Lower lobe of right lung (tissue), 2 donors: Measurements from ENCODE around the gene PARN. TPM values are rescaled to one million over a fixed set of nuclear protein-coding genes. Genes with fewer than 3 reads are reported as not detected.
A peak's percentile ranks its signal among the peaks of the same experiment; 100 is the strongest.
"Not testable (repeated sequence)": the region's sequence is repeated elsewhere in the genome, so short reads cannot be mapped to it uniquely, and the experiment has no call there.

Experiments
- ATAC-seq, 2 donors: fragments of 200-7000 bp; cut with Tn5 transposase; one replicate each; pipeline ENCODE4 v1.9.1; 2020 to 2022; ENCODE audit warnings: mild to moderate bottlenecking in 2 of 2, moderate library complexity in 2 of 2
- DNase-seq: peaks from one replicate; pipeline ENCODE4 v3.0.0-alpha.2; 2020
- H3K27ac ChIP-seq: fragments of 200-600 bp; one replicate; pipeline ENCODE4 v1.8.0; 2022
- H3K27me3 ChIP-seq: fragments of 200-600 bp; one replicate; pipeline ENCODE4 v1.8.0; 2022; ENCODE audit warnings: low read depth
- H3K36me3 ChIP-seq: fragments of 200-600 bp; one replicate; pipeline ENCODE4 v1.8.0; 2022; ENCODE audit warnings: mild to moderate bottlenecking
- H3K4me1 ChIP-seq: fragments of 200-600 bp; one replicate; pipeline ENCODE4 v1.8.0; 2022
- H3K4me3 ChIP-seq: fragments of 200-600 bp; one replicate; pipeline ENCODE4 v1.8.0; 2022; ENCODE audit warnings: mild to moderate bottlenecking
- H3K9me3 ChIP-seq: fragments of 200-600 bp; one replicate; pipeline ENCODE4 v1.8.0; 2022
- CTCF ChIP-seq: fragments of 200-600 bp; IDR thresholded peaks from one replicate; pipeline ENCODE4 v1.8.0; 2022; ENCODE audit warnings: antibody characterized with exemption, mild to moderate bottlenecking
- intact Hi-C: fragments of 100-400 bp; cut with DNase I; formaldehyde crosslinking; loops from one replicate; pipeline ENCODE4 v1.11.0; 2022
- total RNA-seq: library from RNA; stranded (reverse); fragmentation: NEBNext Ultra II Directional; extraction: Animal tissue kit (Norgen Biotek cat#: 25700); gene quantifications from one replicate; pipeline ENCODE4 v1.2.1, GENCODE V29; 2021
- donor health status: DM: no; HTN: yes; CAD: no; lungs with severe emphysema.

PARN gene
- total RNA-seq, 1 donor from 2014 or later = 35.7 TPM

- intact Hi-C loops = no loop called here
- H3K9me3 ChIP-seq = no peaks in the 10 kb centered on the region
Observed at GRCh38 chr16:14576532-14576931, 53.5 kb downstream of the PARN start.

GRCh38 chr16:14576069-14576468 lies 54.0 kb downstream of the PARN start:
- TF ChIP-seq CTCF = no peak
- H3K27ac ChIP-seq = no peak overlapping the region
- H3K27me3 ChIP-seq = no peaks in the 10 kb centered on the region
- ATAC-seq = no peak
- no peak for DNase-seq
- no peaks in the 10 kb centered on the region for H3K9me3 ChIP-seq
- intact Hi-C loops = no loop called here
- H3K4me1 ChIP-seq = peaks cover 9% of the 10 kb centered on the region
- H3K4me3 ChIP-seq = no peak overlapping the region
- H3K36me3 ChIP-seq = peaks cover 68% of the 10 kb centered on the region

More at GRCh38 chr16:14576532-14576931, 53.5 kb downstream of the PARN start:
- Histone ChIP-seq H3K27ac (no peak overlapping the region), H3K4me1 (peaks cover 9% of the 10 kb centered on the region), H3K36me3 (peaks cover 73% of the 10 kb centered on the region), H3K27me3 (no peaks in the 10 kb centered on the region), H3K4me3 (no peak overlapping the region)
- no peak for DNase-seq
- TF ChIP-seq CTCF = no peak
- ATAC-seq = no peak

- ATAC-seq, intact Hi-C loops, H3K27ac ChIP-seq, H3K4me1 ChIP-seq, DNase-seq, H3K27me3 ChIP-seq, H3K9me3 ChIP-seq, H3K4me3 ChIP-seq: not testable (repeated sequence)
- H3K36me3 ChIP-seq = peaks cover 56% of the 10 kb centered on the region
Observed at GRCh38 chr16:14574698-14575415, 55.2 kb downstream of the PARN start.

- H3K4me1 ChIP-seq = peaks cover 4% of the 10 kb centered on the region
- H3K36me3 ChIP-seq = peaks cover 43% of the 10 kb centered on the region
- DNase-seq (no peak), ATAC-seq (peak; percentile 74 to 93)
- H3K27me3 ChIP-seq = no peaks in the 10 kb centered on the region
- no peak for TF ChIP-seq CTCF
- H3K9me3 ChIP-seq = no peaks in the 10 kb centered on the region
- no peak overlapping the region for H3K4me3 ChIP-seq
- no peak overlapping the region for H3K27ac ChIP-seq
- intact Hi-C loops = no loop called here
Observed at GRCh38 chr16:14572535-14572934, 57.5 kb downstream of the PARN start.

GRCh38 chr16:14569213-14569612 lies 60.8 kb downstream of the PARN start:
- Histone ChIP-seq H3K9me3 (no peaks in the 10 kb centered on the region), H3K4me3 (no peak overlapping the region), H3K27ac (no peak overlapping the region), H3K4me1 (peaks cover 36% of the 10 kb centered on the region), H3K27me3 (no peaks in the 10 kb centered on the region), H3K36me3 (peaks cover 18% of the 10 kb centered on the region)
- intact Hi-C loops = no loop called here
- ATAC-seq (no peak), DNase-seq (no peak)
- TF ChIP-seq CTCF = no peak

GRCh38 chr16:14566599-14566998 lies 63.5 kb downstream of the PARN start:
- Histone ChIP-seq H3K9me3 (no peaks in the 10 kb centered on the region), H3K4me3 (no peak overlapping the region), H3K27me3 (no peaks in the 10 kb centered on the region), H3K27ac (no peak overlapping the region), H3K36me3 (peaks cover 18% of the 10 kb centered on the region), H3K4me1 (peaks cover 38% of the 10 kb centered on the region)
- intact Hi-C loops = no loop called here
- ATAC-seq (no peak), DNase-seq (no peak)
- no peak for TF ChIP-seq CTCF
